Naive B cell (primary cell): ENCODE data around the gene PDCD1LG2. TPM values are rescaled to one million over a fixed set of nuclear protein-coding genes. Genes with fewer than 3 reads are reported as not detected.
A peak's percentile ranks its signal among the peaks of the same experiment; 100 is the strongest.
"Not testable (repeated sequence)": the region's sequence is repeated elsewhere in the genome, so short reads cannot be mapped to it uniquely, and the experiment has no call there.

Source experiments
- ATAC-seq, 2 donors: fragments of 150-1000 bp; cut with Tn5 transposase; 2 replicates each; pipeline ENCODE4 v1.10.0; 2021; ENCODE audit warnings: low read depth in 2 of 2, mild to moderate bottlenecking in 2 of 2, moderate library complexity in 2 of 2
- DNase-seq: peaks from one replicate; pipeline ENCODE4 v3.0.0; 2022
- H3K27ac Mint-ChIP-seq, 6 donors: one replicate each; pipeline ENCODE4 v1.8.0; 2020 to 2022; ENCODE audit warnings: mild to moderate bottlenecking in 6 of 6, mixed read lengths in 6 of 6, moderate library complexity in 5 of 6, inconsistent platforms in 2 of 6
- H3K27me3 Mint-ChIP-seq, 3 donors: one replicate each; pipeline ENCODE4 v1.8.0; 2021 to 2022; ENCODE audit warnings: mixed read lengths in 3 of 3, mild to moderate bottlenecking in 1 of 3
- H3K36me3 Mint-ChIP-seq, 2 donors: one replicate each; pipeline ENCODE4 v1.8.0; 2020 to 2022; ENCODE audit warnings: mixed read lengths in 2 of 2, inconsistent platforms in 1 of 2, mild to moderate bottlenecking in 1 of 2
- H3K4me1 Mint-ChIP-seq, 3 donors: one replicate each; pipeline ENCODE4 v1.8.0; 2020 to 2022; ENCODE audit warnings: mixed read lengths in 3 of 3, inconsistent platforms in 1 of 3, mild to moderate bottlenecking in 1 of 3, moderate library complexity in 1 of 3
- H3K4me3 Mint-ChIP-seq, 8 donors: one replicate each; pipeline ENCODE4 v1.8.0; 2020 to 2022; ENCODE audit warnings: mild to moderate bottlenecking in 8 of 8, mixed read lengths in 8 of 8, moderate library complexity in 8 of 8, inconsistent platforms in 2 of 8
- H3K9me3 Mint-ChIP-seq, 7 donors: one replicate each; pipeline ENCODE4 v1.8.0; 2020 to 2022; ENCODE audit warnings: mixed read lengths in 7 of 7, mild to moderate bottlenecking in 5 of 7, inconsistent platforms in 2 of 7, moderate library complexity in 1 of 7
- polyA plus RNA-seq, 6 donors: library from polyadenylated mRNA; unstranded; fragments of 300-500 nt; fragmentation: Illumina TruSeq; gene quantifications; one replicate each; pipeline ENCODE4 v1.2.3, GENCODE V29; 2021; ENCODE audit warnings: low read depth in 6 of 6

Gene PDCD1LG2
- polyA plus RNA-seq, 6 donors from 2014 or later, result 0.13 to 0.49 TPM; not detected in 4

DNA sequence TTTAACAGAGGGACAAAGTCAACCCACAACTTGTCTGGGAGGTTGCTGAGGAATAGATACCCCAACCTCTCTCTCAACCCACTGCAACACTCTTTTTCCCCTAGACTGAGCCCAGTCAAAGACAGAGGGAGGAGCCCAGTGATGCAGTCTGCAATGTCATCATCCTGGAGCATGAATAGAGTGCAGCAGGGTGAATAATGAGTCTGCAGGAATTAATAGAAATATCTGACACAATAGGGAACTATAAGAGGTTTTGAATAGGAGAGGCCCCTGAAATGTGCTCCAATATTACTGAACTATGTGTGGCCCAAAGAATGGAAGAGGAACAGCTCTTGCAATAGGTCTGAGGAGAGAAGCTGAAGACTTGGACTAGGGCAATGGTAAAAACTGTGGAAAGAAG, 59.1 kb downstream of the PDCD1LG2 start:
- H3K27ac Mint-ChIP-seq, result no peak overlapping the region
- DNase-seq (no peak), ATAC-seq (no peak)
- no peaks in the 10 kb centered on the region for H3K36me3 Mint-ChIP-seq
- no peak overlapping the region for H3K4me3 Mint-ChIP-seq
- no peaks in the 10 kb centered on the region for H3K27me3 Mint-ChIP-seq
- peaks cover 0 to 2% (median 0%) of the 10 kb centered on the region in 7 donors for H3K9me3 Mint-ChIP-seq
- H3K4me1 Mint-ChIP-seq, result peaks cover 7 to 9% (median 8%) of the 10 kb centered on the region in 3 donors

GRCh38 chr9:5569891-5570290, 59.6 kb downstream of the PDCD1LG2 start:
- Mint-ChIP-seq H3K27me3 (no peaks in the 10 kb centered on the region), H3K36me3 (peaks cover 0 to 1% of the 10 kb centered on the region in 2 donors), H3K9me3 (peaks cover 0 to 5% (median 0%) of the 10 kb centered on the region in 7 donors), H3K27ac (no peak overlapping the region), H3K4me1 (peaks cover 7 to 9% (median 8%) of the 10 kb centered on the region in 3 donors), H3K4me3 (no peak overlapping the region)
- DNase-seq (no peak), ATAC-seq (no peak)

GRCh38 chr9:5571629-5572232, 61.4 kb downstream of the PDCD1LG2 start:
- Mint-ChIP-seq H3K36me3 (peaks cover 0 to 7% of the 10 kb centered on the region in 2 donors), H3K9me3 (peaks cover 0 to 7% (median 0%) of the 10 kb centered on the region in 7 donors), H3K4me3 (no peak overlapping the region), H3K27me3 (peaks cover 0 to 4% (median 0%) of the 10 kb centered on the region in 3 donors), H3K4me1 (peaks cover 5 to 7% (median 6%) of the 10 kb centered on the region in 3 donors), H3K27ac (no peak overlapping the region)
- DNase-seq, result no peak
- ATAC-seq, result no peak

DNA sequence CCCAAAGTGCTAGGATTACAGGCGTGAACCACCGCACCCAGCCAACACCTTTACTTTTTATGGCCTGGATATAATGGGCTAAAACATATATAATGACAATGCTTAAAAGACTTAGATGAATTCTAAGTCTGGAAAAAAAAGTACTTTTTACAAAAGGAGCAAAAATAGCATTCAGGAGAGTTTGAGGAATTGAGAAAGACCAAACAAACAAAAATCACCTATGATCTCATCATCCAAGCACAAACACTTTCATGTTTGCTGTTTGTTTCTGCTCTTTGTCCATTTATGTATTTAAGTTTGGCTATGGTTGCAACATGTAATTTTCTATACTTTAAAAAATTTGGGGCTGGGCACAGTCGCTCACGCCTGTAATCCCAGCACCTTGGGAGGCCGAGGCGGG, 63.8 kb downstream of the PDCD1LG2 start:
- Mint-ChIP-seq H3K4me1 (peaks cover under 1 to 14% (median 10%) of the 10 kb centered on the region in 3 donors), H3K27me3 (peaks cover 0 to 4% (median 0%) of the 10 kb centered on the region in 3 donors), H3K4me3 (no peak overlapping the region), H3K9me3 (peaks cover 0 to 7% (median 0%) of the 10 kb centered on the region in 7 donors), H3K36me3 (peaks cover 0 to 7% of the 10 kb centered on the region in 2 donors), H3K27ac (peak overlapping the region in 1 of 6 donors; percentile 59)
- DNase-seq (no peak), ATAC-seq (no peak)

GRCh38 chr9:5575000-5575399, 64.7 kb downstream of the PDCD1LG2 start:
- DNase-seq (no peak), ATAC-seq (no peak)
- Mint-ChIP-seq H3K27me3 (peaks cover 0 to 4% (median 0%) of the 10 kb centered on the region in 3 donors), H3K4me1 (peaks cover 0 to 10% (median 9%) of the 10 kb centered on the region in 3 donors), H3K4me3 (peak overlapping the region in 1 of 8 donors; percentile 9), H3K9me3 (peaks cover 0 to 7% (median 0%) of the 10 kb centered on the region in 7 donors), H3K27ac (peak overlapping the region in 2 of 6 donors; percentile 41 to 50), H3K36me3 (peaks cover 0 to 7% of the 10 kb centered on the region in 2 donors)

DNA sequence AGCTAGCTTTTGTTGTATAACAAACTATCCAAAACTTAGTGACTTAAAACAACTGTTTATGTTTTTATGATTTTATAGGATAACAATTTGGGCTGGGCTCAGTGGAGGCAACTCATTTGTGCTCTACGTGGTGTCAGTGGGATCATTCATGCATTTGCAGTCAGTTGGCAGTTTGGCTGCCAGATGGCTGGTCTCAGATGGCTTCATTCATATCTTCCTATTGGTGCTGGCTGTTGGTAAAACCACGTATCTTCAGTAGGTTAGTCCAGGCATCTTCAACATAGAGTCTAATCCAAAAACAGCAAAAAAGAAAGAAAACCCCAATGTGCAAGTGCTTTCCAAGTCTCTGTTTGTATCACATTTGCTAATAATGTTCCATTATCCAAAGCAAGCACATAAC, 66.9 kb downstream of the PDCD1LG2 start:
- Mint-ChIP-seq H3K4me3 (no peak overlapping the region), H3K9me3 (peaks cover 0 to 7% (median 0%) of the 10 kb centered on the region in 7 donors), H3K27ac (peak overlapping the region in 1 of 6 donors; percentile 3), H3K27me3 (peaks cover 0 to 4% (median 0%) of the 10 kb centered on the region in 3 donors), H3K4me1 (peaks cover 0 to 10% (median 9%) of the 10 kb centered on the region in 3 donors), H3K36me3 (peaks cover 0 to 7% of the 10 kb centered on the region in 2 donors)
- ATAC-seq (no peak), DNase-seq (no peak)

DNA sequence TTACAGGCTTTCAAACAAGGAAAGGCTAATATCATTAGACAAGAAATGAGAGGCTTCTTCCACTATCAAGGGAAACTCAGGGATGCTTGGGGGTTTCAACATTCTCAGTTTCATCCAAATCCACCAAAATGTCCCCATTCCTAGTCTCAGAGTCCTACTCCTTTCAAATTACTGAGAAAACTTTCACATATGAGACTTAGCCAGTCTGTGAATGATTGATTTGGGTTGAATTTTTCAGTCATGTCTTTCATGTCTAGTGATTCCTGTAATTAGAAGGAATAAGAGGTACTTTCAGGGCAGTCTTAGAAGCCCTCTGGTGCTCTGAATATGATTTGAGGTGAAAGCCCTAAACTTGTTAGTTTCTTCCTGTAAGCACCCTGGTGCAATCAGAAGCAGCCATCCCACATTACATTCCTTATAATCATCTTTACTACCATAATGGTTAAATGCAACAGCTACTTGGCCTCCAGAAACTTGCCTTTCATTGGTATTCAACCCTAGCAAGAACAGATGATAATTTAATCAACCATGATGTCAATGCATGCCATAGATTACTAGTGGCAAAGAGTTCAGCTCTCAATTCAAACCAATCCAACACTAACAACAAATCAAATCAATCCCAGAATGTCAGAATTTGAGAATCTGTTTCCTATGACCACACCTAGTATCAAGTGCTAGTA, 67.8 kb downstream of the PDCD1LG2 start:
- H3K4me1 Mint-ChIP-seq, result peaks cover 6 to 17% (median 13%) of the 10 kb centered on the region in 3 donors
- H3K9me3 Mint-ChIP-seq, result peaks cover 0 to 7% (median 0%) of the 10 kb centered on the region in 7 donors
- H3K27me3 Mint-ChIP-seq, result peaks cover 0 to 4% (median 0%) of the 10 kb centered on the region in 3 donors
- ATAC-seq (no peak), DNase-seq (no peak)
- no peak overlapping the region for H3K4me3 Mint-ChIP-seq
- peak overlapping the region in 2 of 6 donors; percentile 28 to 43 for H3K27ac Mint-ChIP-seq
- peaks cover 0 to 7% of the 10 kb centered on the region in 2 donors for H3K36me3 Mint-ChIP-seq

DNA sequence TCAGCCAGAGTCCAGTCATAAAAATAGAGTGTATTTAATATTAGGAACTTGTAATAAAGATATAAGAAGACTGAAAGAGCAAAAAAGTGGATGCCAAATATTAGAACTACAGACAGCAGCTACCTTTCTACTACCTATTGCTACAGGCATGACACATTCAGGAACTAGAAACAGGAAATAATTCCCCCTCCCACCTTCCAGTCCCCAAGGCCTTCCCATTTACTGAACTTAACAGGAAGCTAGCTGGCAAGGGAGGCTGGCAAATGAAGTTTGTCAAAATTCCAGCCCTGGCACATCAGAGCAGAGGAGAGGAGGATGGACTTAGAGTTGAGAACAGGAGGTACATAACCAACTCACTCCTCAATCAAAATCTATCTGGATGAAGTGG, 68.4 kb downstream of the PDCD1LG2 start:
- H3K4me3 Mint-ChIP-seq, result no peak overlapping the region
- H3K27me3 Mint-ChIP-seq, result peaks cover 0 to 4% (median 0%) of the 10 kb centered on the region in 3 donors
- peaks cover 0 to 7% of the 10 kb centered on the region in 2 donors for H3K36me3 Mint-ChIP-seq
- ATAC-seq (no peak), DNase-seq (no peak)
- peaks cover 11 to 22% (median 17%) of the 10 kb centered on the region in 3 donors for H3K4me1 Mint-ChIP-seq
- H3K27ac Mint-ChIP-seq, result peak overlapping the region in 2 of 6 donors; percentile 28 to 43
- peaks cover 0 to 7% (median 0%) of the 10 kb centered on the region in 7 donors for H3K9me3 Mint-ChIP-seq

- ATAC-seq (no peak), DNase-seq (no peak)
- peaks cover 0 to 4% (median 0%) of the 10 kb centered on the region in 3 donors for H3K27me3 Mint-ChIP-seq
- no peak overlapping the region for H3K27ac Mint-ChIP-seq
- peaks cover 0 to 4% (median 0%) of the 10 kb centered on the region in 7 donors for H3K9me3 Mint-ChIP-seq
- H3K4me3 Mint-ChIP-seq, result no peak overlapping the region
- H3K36me3 Mint-ChIP-seq, result peaks cover 0 to 6% of the 10 kb centered on the region in 2 donors
- H3K4me1 Mint-ChIP-seq, result peaks cover 11 to 27% (median 17%) of the 10 kb centered on the region in 3 donors
Observed at GRCh38 chr9:5579881-5580280, 69.5 kb downstream of the PDCD1LG2 start.

DNA sequence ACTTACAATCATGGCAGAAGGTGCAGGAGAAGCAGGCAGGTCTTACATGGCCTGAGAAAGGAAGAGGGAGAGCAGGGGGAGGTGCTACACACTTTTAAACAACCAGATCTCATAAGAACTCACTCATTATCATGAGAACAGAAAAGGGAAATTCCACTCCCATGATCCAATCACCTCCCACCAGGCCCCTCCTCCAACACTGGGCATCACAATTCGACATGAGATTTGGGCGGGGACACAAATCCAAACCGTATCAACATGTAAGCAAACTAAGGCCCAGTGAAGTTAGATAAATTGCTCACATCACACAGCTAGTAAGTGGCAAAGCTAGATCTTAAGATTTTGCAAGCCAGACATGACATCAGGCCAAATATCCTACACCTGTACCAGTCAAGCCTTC, 70.3 kb downstream of the PDCD1LG2 start:
- Mint-ChIP-seq H3K9me3 (peaks cover 0 to 2% (median 0%) of the 10 kb centered on the region in 7 donors), H3K4me1 (peaks cover 11 to 31% (median 20%) of the 10 kb centered on the region in 3 donors), H3K27ac (peak overlapping the region in 3 of 6 donors; percentile 20 to 44 (median 43)), H3K36me3 (no peaks in the 10 kb centered on the region), H3K27me3 (no peaks in the 10 kb centered on the region), H3K4me3 (no peak overlapping the region)
- DNase-seq (no peak), ATAC-seq (no peak)

DNA sequence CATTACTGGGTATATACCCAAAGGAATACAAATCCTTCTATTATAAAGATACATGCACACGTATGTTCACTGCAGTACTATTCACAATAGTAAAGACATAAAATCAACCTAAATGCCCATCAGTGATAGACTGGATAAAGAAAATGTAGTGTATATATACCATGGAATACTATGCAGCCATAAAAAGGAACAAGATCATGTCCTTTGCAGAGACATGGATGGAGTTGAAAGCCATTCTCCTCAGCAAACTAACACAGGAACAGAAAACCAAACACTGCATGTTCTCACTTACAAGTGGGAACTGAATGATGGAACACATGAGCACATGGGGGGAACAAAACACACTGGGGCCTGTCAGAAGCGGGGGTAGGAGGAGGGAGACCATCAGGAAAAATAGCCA, 71.4 kb downstream of the PDCD1LG2 start:
- not testable (repeated sequence) for H3K36me3 Mint-ChIP-seq, ATAC-seq, H3K9me3 Mint-ChIP-seq, DNase-seq, H3K27me3 Mint-ChIP-seq
- Mint-ChIP-seq H3K4me3 (peak overlapping the region in 1 of 8 donors; percentile 62), H3K4me1 (peaks cover 19 to 41% (median 28%) of the 10 kb centered on the region in 3 donors), H3K27ac (peak overlapping the region in 2 of 6 donors; percentile 79 to 92)

DNA sequence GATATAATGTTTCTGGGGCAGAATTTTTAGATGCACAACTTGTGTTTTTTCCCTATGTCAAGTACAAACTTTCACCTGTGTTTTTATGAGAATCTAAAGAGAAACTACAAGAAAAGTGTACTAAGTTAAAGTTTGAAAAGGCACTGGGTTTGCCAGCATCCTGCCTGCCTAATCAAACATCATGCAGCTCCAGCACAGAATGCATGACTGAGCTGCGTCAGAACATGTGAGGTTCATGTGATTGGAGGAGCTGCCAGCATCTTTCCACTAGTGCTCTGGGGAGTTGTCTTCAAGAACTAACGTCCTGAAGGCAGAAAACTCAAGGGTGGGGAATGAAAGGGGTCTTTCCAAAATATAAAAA, 72.5 kb downstream of the PDCD1LG2 start:
- ATAC-seq, result peak; percentile 92 to 96

GRCh38 chr9:5586391-5586802, 76.1 kb downstream of the PDCD1LG2 start:
- no peaks in the 10 kb centered on the region for H3K36me3 Mint-ChIP-seq
- H3K4me3 Mint-ChIP-seq, result no peak overlapping the region
- ATAC-seq (no peak), DNase-seq (no peak)
- H3K27me3 Mint-ChIP-seq, result no peaks in the 10 kb centered on the region
- H3K9me3 Mint-ChIP-seq, result peaks cover 0 to 2% (median 0%) of the 10 kb centered on the region in 7 donors
- peak overlapping the region; percentile 13 to 55 (median 32) for H3K27ac Mint-ChIP-seq
- peaks cover 34 to 59% (median 43%) of the 10 kb centered on the region in 3 donors for H3K4me1 Mint-ChIP-seq

More for the DNA sequence above, 72.5 kb downstream of the PDCD1LG2 start:
- Mint-ChIP-seq H3K4me3 (peak overlapping the region in 2 of 8 donors; percentile 59 to 61), H3K9me3 (peaks cover 0 to 2% (median 0%) of the 10 kb centered on the region in 7 donors), H3K27ac (peak overlapping the region; percentile 81 to 95 (median 92)), H3K27me3 (no peaks in the 10 kb centered on the region), H3K36me3 (no peaks in the 10 kb centered on the region), H3K4me1 (peaks cover 27 to 43% (median 31%) of the 10 kb centered on the region in 3 donors)
- DNase-seq, result peak; percentile 66
